ENCODE data around the gene CNBP. TPM values are rescaled to one million over a fixed set of nuclear protein-coding genes. Genes with fewer than 3 reads are reported as not detected.

The CNBP gene
- total RNA-seq, 6 experiments from 2014 or later, result 229 to 242 (median 240) TPM

DNA sequence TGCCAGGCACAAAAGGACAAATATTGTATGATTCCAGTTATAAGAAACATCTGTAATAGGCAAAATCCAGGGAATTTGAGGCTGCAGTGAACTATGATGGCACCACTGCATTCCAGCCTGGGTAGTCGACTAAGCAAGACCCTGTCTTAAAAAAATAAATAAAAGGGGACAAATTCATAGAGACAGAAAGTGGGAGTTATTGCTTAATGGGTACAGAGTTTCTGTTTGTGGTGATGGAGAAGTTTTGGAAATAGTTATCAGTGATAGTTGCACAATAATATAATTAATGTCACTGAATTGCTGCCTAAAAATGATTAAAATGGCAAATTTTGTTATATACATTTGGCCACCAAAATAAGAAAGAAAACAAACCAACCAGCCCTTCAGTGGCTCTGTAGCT lies 27.6 kb upstream of the CNBP start:
- peaks cover 30% of the 10 kb centered on the region for H3K4me1 Mint-ChIP-seq (ENCODE audit: low read depth)
- TF ChIP-seq, protein P1, sequence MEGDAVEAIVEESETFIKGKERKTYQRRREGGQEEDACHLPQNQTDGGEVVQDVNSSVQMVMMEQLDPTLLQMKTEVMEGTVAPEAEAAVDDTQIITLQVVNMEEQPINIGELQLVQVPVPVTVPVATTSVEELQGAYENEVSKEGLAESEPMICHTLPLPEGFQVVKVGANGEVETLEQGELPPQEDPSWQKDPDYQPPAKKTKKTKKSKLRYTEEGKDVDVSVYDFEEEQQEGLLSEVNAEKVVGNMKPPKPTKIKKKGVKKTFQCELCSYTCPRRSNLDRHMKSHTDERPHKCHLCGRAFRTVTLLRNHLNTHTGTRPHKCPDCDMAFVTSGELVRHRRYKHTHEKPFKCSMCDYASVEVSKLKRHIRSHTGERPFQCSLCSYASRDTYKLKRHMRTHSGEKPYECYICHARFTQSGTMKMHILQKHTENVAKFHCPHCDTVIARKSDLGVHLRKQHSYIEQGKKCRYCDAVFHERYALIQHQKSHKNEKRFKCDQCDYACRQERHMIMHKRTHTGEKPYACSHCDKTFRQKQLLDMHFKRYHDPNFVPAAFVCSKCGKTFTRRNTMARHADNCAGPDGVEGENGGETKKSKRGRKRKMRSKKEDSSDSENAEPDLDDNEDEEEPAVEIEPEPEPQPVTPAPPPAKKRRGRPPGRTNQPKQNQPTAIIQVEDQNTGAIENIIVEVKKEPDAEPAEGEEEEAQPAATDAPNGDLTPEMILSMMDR (IDR thresholded peaks at IDR 0.05), result no peak
- peak overlapping the region; percentile 48 for H3K4me3 Mint-ChIP-seq
- H3K9me3 Mint-ChIP-seq, result no peaks in the 10 kb centered on the region
- H3K27me3 Mint-ChIP-seq (ENCODE audit: insufficient read depth), result no peaks in the 10 kb centered on the region; the same call in 1 of the 2 replicates
- H3K36me3 Mint-ChIP-seq (ENCODE audit: low read depth), result no peaks in the 10 kb centered on the region
- peak overlapping the region; percentile 92 for H3K27ac Mint-ChIP-seq
- DNase-seq, result no peak

DNA sequence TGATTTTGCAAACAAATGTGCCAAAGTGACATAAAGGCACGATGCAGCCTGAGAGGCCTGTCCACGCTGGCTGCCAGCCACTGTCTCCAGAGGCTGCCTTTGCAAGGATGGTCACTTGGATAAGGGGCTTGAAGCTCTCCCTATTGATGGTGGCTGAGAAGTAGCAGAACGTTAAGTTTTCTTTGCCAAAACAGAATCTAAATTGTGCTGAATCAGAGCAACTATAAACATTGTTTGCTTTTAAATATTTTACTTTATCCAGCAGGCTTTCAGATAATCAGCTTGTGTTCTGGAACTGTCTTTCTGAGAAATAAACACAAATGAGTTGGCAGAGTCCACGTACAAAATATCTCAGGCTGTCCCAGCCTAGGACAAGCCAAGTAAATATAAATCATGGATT lies 23.8 kb upstream of the CNBP start:
- peaks cover 28% of the 10 kb centered on the region for H3K4me1 Mint-ChIP-seq (ENCODE audit: low read depth)
- no peaks in the 10 kb centered on the region for H3K9me3 Mint-ChIP-seq
- no peaks in the 10 kb centered on the region for H3K36me3 Mint-ChIP-seq (ENCODE audit: low read depth)
- H3K27ac Mint-ChIP-seq, result no peak overlapping the region
- TF ChIP-seq, protein P1 (IDR thresholded peaks at IDR 0.05), result no peak
- DNase-seq, result no peak
- H3K27me3 Mint-ChIP-seq (ENCODE audit: insufficient read depth), result no peaks in the 10 kb centered on the region; the same call in 1 of the 2 replicates
- no peak overlapping the region for H3K4me3 Mint-ChIP-seq

GRCh38 chr3:129205109-129205832 lies 21.6 kb upstream of the CNBP start:
- Mint-ChIP-seq H3K4me3 (no peak overlapping the region), H3K4me1 (ENCODE audit: low read depth) (peaks cover 10% of the 10 kb centered on the region), H3K36me3 (ENCODE audit: low read depth) (no peaks in the 10 kb centered on the region), H3K9me3 (no peaks in the 10 kb centered on the region), H3K27me3 (ENCODE audit: insufficient read depth) (no peaks in the 10 kb centered on the region; the same call in 1 of the 2 replicates), H3K27ac (no peak overlapping the region)
- DNase-seq, result no peak
- TF ChIP-seq, protein P1 (IDR thresholded peaks at IDR 0.05), result no peak

DNA sequence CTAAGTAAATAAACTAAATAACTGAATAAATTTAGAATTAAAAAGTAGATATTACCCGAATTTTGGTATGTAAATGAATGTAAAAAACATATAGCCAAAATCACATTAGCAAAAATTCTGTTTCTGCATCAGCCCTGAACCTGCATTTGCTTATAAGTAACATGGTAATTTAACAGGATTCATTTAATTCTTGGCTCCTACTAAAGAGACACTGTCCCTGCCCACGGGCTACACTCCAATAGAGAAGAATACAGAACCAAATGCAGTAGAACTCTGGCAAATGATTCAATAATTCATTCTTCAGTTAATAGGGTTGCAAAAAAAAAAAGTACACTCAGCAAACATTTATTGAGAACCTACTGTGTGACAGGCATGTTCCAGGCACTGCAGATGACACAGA lies 20.8 kb upstream of the CNBP start:
- no peaks in the 10 kb centered on the region; the same call in 1 of the 2 replicates for H3K36me3 Mint-ChIP-seq (ENCODE audit: low read depth)
- H3K27me3 Mint-ChIP-seq (ENCODE audit: insufficient read depth), result no peaks in the 10 kb centered on the region; the same call in 1 of the 2 replicates
- no peak overlapping the region for H3K4me3 Mint-ChIP-seq
- peaks cover 7% of the 10 kb centered on the region for H3K4me1 Mint-ChIP-seq (ENCODE audit: low read depth)
- no peak overlapping the region for H3K27ac Mint-ChIP-seq
- DNase-seq, result no peak
- no peaks in the 10 kb centered on the region for H3K9me3 Mint-ChIP-seq
- TF ChIP-seq, protein P1 (IDR thresholded peaks at IDR 0.05), result no peak

DNA sequence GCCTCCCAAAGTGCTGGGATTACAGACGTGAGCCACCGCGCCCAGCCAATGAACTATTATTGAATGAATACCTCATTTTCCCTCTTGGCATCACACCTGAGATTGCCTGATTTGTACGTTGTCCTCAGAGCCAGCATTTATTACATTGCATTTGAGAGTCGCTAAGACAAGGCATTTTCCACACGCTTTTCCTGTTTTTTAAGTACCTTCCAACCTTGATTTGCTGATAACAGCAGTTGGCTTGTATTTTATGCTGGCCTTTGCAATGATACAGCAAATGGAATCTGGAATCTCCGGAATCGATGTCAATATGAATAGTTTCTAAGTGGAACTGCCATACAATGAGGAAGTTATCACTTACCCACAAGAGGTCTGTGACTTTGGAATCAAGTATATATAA lies 15.7 kb upstream of the CNBP start:
- H3K4me1 Mint-ChIP-seq (ENCODE audit: low read depth), result peaks cover 33% of the 10 kb centered on the region
- H3K4me3 Mint-ChIP-seq, result no peak overlapping the region
- TF ChIP-seq, protein P1 (IDR thresholded peaks at IDR 0.05), result no peak
- H3K9me3 Mint-ChIP-seq, result no peaks in the 10 kb centered on the region
- no peak for DNase-seq
- H3K27ac Mint-ChIP-seq, result 0 out of 2 replicates have a peak overlapping the region, but pooled peaks have one; percentile 26
- H3K36me3 Mint-ChIP-seq (ENCODE audit: low read depth), result no peaks in the 10 kb centered on the region; the same call in 1 of the 2 replicates
- H3K27me3 Mint-ChIP-seq (ENCODE audit: insufficient read depth), result no peaks in the 10 kb centered on the region; the same call in 1 of the 2 replicates
